CD4-positive, alpha-beta T cell treated with Interleukin-15 for 4 hours (primary cell): ENCODE data around the gene ZNRF3.
"Not testable (repeated sequence)": the region's sequence is repeated elsewhere in the genome, so short reads cannot be mapped to it uniquely, and the experiment has no call there.

Source experiments
- DNase-seq: peaks from one replicate; pipeline ENCODE4 v3.0.0-alpha.2; 2020; ENCODE audit warnings: low spot score

The ZNRF3 gene

DNA sequence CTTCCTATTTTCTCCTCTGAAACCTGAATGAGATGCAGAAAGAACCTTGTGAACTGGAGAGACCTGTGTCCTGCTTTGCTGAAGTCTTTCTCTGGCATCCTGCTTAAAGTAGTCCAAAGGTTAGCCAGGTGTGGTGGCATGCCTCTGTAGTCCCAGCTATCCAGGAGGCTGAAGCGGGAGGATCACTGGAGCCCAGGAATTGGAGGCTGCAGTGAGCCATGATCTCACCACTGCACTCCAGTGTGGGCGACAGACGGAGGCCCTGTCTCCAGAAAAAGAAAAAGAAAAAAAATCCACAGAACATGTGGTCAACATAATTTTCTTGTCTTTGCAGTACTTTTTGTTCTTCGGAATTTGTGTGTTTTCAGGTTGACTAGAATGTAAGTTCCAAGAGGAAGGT is 187.1 kb downstream of the ZNRF3 start:
- DNase-seq, result no peak

DNA sequence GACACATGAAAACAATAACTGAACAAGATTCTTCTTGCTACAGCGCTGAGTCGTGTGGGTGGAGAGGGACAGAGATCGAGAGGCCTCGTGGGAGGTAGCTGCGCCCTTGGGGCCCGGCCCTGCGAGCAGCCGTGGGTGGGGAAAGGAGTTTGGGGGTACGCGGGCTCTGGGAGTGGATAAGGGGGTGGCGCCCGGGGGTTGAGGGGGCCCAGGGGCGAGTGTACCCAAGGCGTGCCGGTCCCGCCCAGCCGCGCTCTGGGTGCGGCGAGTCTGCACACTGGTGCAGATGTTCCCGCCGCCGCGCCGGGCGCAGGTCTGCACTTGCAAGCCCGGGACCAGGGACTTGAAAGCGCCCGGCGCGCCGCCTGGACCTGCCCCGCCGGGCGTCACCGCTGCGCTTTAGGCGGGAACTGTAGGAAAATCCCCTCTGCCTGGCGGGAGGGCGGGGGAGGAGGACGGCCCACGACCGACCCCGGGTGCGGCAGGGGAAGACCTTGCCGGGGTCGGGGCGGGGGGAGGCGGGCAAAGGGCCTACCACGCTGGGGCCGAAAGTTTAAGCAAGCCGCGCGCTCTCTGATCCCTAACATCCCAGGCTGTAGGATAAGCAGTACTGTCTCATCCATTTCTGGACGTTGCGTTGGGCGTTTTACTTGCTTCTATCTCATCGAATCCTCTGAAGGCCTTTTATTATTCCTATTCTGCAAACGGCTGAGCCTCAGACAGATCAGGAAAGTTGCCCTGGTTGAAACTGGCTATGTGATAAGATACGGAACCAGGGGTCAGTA is 188.1 kb downstream of the ZNRF3 start:
- DNase-seq, result no peak

DNA sequence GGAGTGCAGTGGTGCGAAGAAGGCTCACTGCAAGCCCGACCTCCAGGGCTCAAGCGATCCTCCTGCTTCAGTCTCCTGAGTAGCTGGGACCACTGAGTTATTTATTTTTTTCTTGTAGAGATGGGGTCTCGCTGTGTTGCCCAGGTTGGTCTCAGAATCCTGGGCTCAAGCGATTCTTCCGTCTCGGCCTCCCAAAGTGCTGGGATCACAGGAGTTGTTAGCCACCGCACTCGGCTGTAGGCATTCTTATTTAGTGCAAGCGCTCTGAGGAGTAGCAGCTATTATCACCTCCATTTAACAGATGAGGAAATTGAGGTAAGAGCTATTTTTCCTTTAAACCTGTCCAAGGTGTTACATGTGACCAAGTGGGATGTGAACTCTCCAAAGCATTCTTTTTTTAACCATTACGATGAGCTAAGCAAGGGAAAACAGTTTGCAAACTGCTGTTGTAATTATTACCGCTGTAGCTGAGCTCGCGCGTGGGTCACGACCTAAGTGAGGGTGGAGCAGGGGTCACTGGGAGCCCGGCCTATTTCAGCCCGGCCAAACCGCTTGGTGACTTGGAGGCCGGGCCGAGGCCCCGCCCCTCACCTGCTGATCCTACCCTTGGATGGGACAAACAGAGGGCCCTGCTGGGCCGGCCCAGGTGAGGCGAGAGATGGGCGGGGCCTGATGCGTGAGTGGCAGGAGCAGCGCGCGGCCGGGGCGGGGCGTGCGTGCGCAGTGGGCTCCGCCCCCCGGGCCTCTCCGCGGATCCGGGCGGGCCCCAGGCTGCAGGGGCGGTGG is 189.0 kb downstream of the ZNRF3 start:
- DNase-seq, result peak; percentile 72

DNA sequence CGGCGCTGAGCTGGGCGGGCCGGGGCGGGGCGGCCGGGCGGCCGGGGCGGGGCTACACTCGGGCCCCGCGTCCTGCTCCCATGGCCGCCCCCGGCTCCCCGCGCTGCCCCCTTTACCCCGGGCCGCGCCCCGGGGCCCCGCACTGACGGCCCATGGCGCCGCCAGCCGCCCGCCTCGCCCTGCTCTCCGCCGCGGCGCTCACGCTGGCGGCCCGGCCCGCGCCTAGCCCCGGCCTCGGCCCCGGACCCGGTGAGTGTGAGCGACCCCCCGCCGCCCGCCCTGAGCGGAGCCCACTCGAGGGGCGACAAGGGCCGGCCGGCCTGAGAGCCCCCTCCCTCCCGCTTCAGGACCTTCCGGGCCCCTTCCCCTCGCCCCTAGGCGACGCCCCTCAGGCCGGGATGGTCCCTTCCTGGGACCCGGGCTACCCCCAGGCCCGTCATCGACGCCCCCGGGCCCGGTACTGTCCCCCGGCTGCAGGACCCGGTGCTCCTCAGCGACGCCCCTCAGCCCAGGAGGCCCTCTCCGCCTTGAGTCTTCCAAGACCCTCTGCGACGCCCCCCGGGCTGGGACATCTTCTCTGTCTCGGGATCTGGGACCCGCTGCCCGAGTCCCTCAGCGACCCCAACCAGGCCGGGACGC is 189.7 kb downstream of the ZNRF3 start, which contains the start of gene KREMEN1:
KREMEN1 (plus strand) TSS at position 57 of the 639 bp plus-strand sequence; CDS start at position 153, 96 bp downstream.
- DNase-seq, result no peak

DNA sequence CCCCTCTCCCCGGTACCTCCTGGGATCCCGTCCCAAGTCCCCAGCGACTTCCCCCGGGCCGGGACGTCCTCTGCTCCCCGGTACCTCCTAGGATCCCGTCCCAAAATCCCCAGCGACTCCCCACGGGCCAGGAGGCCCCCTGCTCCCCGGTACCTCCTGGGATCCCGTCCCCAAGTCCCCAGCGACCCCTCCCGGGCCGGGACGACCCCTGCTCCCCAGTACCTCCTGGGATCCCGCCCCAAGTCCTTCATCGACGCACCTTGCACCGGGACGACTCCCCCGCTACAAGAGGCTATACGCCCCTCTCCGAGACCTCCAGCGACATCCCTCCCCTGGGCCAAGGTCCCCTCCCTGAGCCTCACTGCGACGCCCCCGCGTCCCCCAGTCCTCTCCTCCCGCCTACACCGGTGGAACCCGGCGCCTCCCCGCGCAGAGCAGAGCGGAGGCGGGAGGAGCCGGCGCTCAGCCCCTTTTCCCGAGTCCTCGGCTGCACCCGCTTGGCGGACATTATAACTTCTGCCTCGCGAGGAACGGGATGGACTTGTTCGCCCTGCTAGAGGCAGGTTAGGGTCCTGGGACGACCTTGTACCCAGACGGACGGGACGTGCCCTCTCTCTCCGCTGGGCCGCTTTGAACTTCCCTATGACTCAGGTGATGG is 190.4 kb downstream of the ZNRF3 start:
- DNase-seq, result no peak

DNA sequence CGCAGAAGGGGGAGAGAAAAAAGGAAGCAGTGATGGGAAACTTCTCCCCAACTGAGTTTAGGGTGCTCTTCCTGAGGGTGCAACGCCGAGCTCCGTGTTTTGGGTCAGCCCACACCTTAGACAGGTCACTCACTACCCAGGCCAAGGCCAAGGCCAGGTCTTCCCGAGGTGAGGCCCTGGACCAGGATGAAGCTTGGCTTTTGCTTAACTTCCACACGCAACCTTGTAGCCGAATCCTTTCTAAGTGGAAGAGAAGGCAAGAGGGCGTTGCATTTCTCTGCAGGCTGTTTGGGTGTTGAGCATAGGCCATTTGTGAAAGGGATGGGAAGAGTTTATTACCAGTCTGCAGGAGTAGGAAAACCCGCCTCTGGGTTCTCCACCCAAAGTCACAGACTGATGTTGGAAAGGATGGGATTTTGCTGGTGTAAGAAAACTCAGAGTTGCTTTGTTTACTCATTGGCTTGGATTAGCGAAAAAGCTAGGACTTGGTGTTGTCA is 191.0 kb downstream of the ZNRF3 start:
- no peak for DNase-seq

DNA sequence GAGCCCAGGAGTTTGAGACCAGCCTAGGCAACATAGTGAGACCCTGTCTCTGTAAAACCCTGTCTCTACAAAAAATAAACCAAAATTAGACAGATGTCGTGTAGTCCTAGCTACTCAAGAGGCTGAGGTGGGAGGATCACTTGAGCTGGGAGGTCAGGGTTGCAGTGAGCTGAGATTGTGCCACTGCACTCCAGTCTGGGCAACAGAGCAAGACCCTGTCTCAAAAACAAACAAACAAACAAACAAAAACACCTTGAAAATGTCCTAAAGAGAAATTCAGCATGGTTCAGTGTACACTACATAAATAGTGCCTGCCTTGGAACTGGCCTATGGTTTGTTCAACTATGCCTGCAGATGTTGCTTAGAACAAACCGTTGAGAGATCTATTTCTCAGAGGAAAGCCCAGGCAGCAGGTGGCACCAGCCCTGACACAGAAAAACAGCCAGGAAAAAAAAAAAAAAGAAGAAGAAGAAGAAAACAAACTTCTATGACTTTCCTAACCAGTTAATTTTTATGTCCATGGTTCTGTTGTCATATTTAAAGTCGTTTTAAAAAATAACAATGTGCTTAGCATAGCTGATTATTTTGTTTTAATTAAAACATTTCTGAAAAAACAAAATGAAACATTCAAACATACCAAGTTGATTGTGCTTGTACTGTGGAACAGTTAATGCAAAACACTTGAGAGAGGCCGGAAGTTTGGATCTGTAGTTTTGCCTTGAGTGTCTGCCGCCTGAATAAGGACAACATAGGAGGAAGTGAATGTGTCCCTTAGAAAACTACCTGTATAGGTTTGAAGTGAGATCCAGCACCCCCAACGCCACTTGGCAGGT is 194.9 kb downstream of the ZNRF3 start:
- DNase-seq, result no peak

DNA sequence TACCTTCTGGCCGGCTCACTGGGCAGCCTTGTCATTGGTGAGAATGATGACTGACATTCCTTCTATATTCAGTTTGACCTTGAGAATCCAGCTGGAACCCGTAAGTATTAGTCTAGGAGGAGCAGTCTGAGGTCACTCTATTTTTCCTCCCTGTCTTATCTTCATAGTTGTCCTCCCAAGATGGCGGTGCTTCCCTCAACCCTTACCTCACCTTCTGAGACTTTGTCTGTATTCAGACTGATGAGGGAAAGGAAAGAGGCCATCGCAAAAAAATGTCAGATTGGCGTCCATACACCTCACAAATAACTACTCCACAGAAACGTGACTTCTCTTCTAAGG is 195.5 kb downstream of the ZNRF3 start:
- DNase-seq, result no peak

DNA sequence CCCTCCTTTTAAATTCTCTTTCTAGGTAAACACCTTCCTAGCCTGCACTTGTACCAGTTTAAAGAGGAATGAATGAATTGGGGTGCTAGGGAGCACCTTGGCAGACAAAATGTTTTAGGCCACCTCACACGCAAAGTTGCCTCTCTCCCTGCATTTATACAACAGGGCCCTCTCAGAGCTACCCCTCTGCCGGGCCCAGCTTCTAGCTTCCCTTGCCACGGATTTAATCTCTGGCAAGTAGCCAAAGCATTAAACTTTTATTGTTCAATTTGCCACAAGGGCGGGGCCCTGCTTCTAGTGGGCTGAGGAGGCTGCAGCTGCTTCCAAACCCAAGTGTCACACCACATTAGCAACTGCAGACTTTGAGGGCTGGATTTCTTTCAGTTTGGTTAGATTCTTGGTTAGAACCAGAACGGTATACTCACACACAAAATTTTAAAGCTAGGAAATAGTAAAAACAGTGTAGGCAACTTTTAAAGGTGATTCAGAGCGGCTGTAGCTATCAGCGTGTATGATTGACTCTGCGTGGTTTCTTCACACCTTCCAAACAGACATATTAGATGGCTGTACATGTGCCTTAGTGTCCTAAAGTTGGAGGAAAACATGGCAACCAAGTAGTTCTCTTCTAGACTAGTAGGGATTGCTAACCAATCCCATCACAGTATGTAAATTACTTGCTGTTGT is 196.0 kb downstream of the ZNRF3 start:
- no peak for DNase-seq

DNA sequence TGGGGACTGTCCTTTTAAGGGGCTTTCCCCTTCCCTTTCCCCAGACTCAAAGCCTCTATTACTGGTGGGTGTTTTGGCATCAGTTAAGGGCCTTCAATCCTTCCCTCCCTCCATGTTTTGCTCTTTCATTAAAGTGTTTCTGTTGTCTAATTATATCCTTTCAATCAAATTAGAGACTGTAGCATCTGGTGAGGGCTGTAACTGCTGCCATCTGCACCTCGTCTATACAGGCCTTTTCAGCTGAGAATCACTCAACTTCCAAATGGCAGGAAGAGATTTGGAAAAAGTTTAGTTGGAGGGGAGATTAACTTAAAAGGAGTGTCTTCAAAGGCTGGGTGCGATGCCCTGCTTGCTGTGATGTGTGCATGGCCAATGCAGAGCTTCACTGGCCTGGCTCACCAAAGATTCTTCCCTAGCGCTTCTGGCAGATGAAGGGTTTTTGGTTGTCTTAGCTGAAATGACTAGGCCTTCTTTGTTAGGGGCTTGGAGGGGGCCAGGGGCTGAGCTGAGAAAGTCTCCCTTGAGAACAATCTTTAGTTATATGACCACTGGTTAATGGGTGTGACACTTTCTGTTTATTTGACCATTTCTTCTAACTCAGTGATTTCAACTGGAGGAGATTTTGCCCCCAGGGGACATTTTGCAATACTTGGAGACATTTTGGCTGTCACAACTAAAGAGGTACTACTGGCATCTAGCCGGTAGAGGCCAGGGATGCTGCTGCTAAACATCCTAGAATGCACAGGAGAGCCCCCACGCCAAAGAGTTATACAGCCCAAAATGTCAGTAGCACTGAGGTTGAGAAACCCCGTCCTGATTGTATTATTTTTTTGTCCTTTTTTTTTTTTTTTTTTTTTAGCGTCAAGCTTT is 197.0 kb downstream of the ZNRF3 start:
- DNase-seq, result no peak

DNA sequence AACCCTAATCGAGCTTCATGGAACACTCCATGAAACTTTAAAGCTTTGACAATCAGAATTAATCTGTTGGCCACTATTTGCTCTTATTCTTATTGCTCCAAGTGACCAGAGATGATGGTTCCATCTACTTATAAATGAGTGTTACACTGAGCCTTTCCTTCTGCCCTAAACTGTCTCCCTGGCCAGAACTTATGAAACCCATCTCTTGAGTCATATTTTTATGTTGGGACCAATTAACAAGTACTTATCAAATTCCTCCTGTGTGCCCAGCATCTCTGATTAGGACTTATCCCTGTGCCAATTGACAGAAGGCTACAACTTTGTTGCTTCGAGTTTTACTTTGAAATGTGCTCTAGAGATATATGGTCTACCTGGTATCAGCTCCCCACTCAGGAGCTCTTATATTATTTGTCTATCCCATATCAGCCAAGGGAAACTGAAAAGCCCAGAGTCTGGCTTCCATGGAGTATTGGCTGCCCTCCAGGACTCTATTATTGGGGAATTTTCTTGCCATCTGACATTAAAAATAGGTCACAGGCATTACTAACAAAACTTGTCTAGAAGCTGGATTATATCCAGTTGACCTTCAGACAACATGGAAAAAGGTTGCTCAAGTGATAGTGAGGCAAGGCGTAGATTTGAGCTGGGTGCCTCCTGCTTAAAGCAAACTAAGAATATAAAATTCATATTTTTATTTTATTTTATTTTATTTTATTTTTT is 198.3 kb downstream of the ZNRF3 start:
- DNase-seq, result no peak

DNA sequence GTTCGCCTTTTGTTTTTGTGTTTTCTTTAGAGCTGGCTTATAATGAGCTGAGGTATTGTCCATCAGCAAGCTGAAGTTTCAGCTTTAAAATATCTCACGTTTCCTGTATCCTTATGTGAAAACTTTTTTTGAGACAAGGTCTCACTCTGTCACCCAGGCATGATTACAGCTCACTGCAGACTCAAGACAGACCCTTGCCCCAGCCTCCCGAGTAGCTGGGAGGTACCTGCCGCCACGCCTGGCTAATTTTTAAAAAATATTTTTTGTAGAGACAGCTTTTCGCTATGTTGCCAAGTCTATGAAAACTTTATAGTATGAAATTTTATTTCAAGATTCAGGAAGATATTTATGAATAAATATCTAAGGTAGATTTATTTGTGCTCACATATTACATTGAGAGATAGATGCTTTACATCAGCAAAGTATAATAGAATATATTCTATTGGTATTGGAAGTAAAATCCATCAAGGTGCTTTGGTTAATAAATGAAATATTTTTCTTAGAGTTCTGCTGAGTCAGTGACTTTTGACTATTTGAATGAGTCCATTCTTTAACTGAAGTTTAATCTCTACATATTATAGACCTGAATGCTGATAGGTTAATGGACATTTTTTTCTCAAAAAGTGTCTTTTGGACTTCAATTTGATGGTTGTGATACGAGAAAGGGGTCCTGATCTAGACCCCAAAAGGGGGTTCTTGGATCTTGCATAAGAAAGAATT is 199.6 kb downstream of the ZNRF3 start:
- no peak for DNase-seq

DNA sequence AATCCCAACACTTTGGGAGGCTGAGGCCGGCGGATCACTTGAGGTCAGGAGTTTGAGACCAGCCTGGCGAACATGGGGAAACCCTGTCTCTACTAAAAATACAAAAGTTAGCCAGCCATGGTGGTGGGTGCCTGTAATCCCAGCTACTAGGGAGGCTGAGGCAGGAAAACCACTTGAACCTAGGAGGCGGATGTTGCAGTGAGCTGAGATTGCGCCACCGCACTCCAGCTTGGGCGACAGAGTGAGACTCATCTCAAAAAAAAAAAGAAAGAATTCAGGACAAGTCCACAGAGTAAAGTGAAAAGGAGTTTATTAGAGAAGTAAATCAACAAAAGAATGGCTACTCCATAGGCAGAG is 200.2 kb downstream of the ZNRF3 start:
- not testable (repeated sequence) for DNase-seq

DNA sequence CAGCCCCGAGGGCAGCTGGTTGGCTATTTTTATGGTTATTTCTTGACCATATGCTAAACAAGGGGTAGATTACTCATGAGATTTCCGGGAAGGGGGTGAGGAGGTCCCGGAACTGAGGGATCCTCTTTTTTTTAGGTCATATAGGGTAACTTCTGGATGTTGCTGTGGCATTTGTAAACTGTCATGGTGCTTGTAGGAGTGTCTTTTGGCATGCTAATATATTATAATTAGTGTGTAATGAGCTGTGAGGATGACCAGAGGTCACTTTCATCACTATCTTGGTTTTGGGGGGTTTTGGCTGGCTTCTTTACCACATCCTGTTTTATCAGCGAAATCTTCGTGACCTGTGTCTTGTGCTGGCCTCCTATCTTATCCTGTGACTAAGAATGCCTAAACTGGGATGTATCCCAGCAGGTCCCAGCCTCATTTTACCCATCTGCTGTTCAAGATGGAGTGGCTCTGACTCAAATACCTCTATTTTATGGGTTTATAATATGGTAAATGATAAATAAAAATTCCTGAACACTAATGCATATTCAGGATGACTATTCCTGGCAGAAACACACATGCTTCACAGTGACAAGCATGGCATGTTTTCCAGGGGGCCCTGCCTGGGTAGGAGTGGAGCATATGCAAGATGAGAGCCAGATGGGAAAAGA is 200.7 kb downstream of the ZNRF3 start:
- no peak for DNase-seq

DNA sequence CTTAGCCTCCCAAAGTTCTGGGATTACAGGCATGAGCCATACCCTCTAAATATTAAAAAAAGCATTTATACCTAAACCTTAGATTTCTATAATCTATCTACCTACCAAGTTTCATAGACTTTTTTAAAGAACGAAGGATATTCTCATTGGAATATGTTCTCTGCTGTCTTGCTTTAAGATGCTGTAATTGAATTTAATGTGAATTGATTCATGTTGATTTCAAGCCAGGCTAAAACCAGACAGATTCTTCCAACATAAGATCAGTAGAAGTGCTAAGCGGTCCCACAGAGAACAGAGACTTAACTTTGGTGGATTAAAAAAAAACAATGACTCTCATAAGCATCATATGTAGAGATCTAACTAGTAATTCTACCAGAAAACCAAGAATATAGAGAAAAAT is 203.6 kb downstream of the ZNRF3 start:
- DNase-seq, result no peak

DNA sequence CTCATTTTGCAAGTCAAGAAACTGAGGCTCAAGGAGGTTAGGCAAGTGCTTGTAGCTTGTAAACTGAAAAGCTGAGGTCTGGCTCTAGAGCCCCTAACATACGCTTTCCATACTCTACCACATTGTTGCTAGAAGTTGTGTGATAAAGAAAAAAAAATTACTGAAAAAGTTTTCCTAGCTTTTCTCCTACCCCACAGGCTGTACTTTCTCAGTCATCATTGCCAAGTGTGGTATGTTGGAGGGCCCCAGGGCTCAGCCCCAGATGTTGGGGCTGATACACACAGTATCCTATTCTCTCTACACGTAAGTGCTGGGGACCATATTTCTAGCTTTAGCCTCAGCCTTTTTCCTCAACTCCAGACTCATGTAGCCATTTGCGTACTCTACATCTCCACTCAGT is 205.4 kb downstream of the ZNRF3 start:
- no peak for DNase-seq

DNA sequence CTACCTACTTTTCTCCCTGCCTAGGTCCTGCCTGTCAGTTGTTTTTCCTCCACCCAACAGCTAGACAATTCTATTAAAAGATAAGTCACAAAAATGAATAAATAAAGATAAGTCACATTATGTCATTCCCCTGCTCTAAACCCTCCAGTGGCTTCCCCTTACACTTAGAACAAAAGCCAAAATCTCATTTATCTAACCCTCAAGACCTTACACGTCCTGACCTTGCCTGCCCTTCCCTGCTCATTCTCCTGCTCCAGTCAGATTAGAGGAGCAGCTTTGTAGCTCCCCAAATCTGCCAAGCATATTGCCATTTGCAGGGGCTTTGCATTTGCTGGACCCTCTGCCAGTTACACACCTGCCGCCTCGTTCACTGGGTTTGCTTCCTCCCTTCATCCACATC is 206.1 kb downstream of the ZNRF3 start:
- no peak for DNase-seq

DNA sequence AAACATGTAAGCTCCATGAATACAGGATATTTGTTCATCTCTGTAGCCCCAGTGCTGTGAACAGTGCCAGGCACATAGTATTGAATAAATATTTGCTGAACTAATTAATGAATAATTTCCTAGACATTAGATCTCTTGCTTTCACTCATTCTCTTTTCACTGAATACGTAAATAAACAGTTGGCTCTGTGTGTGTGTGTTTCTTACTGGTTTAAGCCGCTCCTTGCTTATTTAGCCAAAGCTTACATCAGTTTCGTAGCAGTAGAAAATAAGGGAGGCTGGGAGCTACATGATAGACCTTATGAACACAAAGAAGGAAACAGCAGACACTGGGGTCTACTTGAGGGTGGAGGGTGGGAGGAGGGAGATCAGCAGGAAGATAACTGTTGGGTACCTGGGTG is 206.7 kb downstream of the ZNRF3 start:
- DNase-seq, result no peak
